Esophagus (tissue), 2 donors: ENCODE measurements around the gene DNAJC3. TPM values are rescaled to one million over a fixed set of nuclear protein-coding genes. Genes with fewer than 3 reads are reported as not detected.
"Not testable (repeated sequence)": the region's sequence is repeated elsewhere in the genome, so short reads cannot be mapped to it uniquely, and the experiment has no call there.

Experiments used
- H3K27ac ChIP-seq, 2 donors: one replicate each; pipeline ENCODE4 v1.5.1; 2013; ENCODE audit warnings: low read depth in 2 of 2, mild to moderate bottlenecking in 2 of 2, inconsistent platforms in 1 of 2, low read length in 1 of 2, moderate library complexity in 1 of 2
- H3K27me3 ChIP-seq, 2 donors: one replicate each; pipeline ENCODE4 v1.6.1; 2013; ENCODE audit warnings: low read length in 2 of 2, control low read depth in 1 of 2, mild to moderate bottlenecking in 1 of 2; ENCODE audit not compliant: insufficient read depth in 2 of 2, control insufficient read depth in 1 of 2
- H3K36me3 ChIP-seq, 2 donors: one replicate each; pipeline ENCODE4 v1.6.1; 2013; ENCODE audit warnings: low read length in 1 of 2; ENCODE audit not compliant: control insufficient read depth in 2 of 2, insufficient read depth in 2 of 2
- H3K4me1 ChIP-seq, 2 donors: one replicate each; pipeline ENCODE4 v1.6.1; 2013; ENCODE audit warnings: low read length in 1 of 2; ENCODE audit not compliant: control insufficient read depth in 2 of 2, insufficient read depth in 2 of 2
- H3K4me3 ChIP-seq, 2 donors: one replicate each; pipeline ENCODE4 v1.5.1; 2013; ENCODE audit warnings: low read length in 2 of 2, mild to moderate bottlenecking in 2 of 2, low read depth in 1 of 2, moderate library complexity in 1 of 2
- H3K9me3 ChIP-seq, 2 donors: one replicate each; pipeline ENCODE4 v1.6.1; 2013; ENCODE audit warnings: mild to moderate bottlenecking in 2 of 2, low read depth in 1 of 2, low read length in 1 of 2, moderate library complexity in 1 of 2; ENCODE audit not compliant: control insufficient read depth in 2 of 2, insufficient read depth in 1 of 2
- WGBS, 2 donors: extraction: QIAGEN DNeasy Blood & Tissue Kit; methylation state at CpG; one replicate each; pipeline ENCODE4 v1.1.7; 2013; 5-methylcytosine and 5-hydroxymethylcytosine counted together
- polyA plus RNA-seq, 2 donors: library from polyadenylated mRNA; stranded (reverse); fragments of 200-250 nt; gene quantifications; one replicate each; pipeline ENCODE4 v1.2.3, GENCODE V29; 2013
- donor health status: healthy with polysubstance abuse.
- donor health status: Bipolar disorder and iron deficiency.

DNAJC3 gene
- polyA plus RNA-seq, 2 donors: 7.0 to 8.9 TPM

DNA sequence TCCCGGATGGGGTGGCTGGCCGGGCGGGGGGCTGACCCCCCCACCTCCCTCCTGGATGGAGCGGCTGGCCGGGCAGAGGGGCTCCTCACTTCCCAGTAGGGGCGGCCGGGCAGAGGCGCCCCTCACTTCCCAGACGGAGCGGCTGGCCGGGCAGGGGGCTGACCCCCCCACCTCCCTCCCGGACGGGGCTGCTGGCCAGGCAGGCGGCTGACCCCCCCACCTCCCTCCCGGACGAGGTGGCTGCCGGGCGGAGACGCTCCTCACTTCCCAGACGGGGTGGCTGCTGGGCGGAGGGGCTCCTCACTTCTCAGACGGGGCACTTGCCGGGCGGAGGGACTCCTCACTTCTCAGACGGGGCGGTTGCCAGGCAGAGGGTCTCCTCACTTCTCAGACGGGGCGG lies 14.0 kb downstream of the DNAJC3 start:
- 99 to 100% methylated on average over 16 to 28 of the region's 28 CpGs for WGBS, 2 donors
- H3K9me3 ChIP-seq: not testable (repeated sequence)

DNA sequence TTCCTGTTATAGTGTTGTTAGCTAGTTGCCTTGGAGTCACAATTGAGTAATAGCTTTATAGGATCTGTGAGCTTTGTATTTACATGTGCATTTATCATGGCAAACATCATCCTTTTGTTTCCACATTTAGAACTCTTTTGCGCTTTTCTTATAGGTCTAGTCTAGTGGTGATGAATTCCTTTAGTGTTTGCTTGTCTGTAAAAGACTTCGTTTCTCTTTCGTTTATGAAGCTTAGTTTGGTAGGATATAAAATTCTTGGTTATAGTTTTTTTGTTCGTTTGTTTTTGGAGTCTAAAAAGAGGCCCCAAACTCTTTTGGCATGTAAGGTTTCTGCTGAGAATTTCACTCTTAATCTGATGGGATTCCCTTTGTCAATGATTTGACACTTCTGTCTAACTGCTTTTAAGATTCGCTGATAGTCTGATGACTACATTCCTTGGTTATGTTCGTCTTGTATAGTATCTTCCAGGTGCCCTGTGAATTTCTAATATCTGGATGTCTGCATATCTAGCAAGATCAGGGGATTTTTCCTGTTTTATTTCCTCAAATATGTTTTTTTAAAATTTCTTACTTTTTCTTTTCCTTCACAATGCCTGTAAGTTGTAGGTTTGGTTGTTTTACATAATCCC lies 20.2 kb downstream of the DNAJC3 start:
- Histone ChIP-seq H3K4me1 (peaks cover 4% of the 10 kb centered on the region in 2 donors), H3K27ac (no peak overlapping the region)
- 93% methylated on average over 6 of the region's 6 CpGs for WGBS, 2 donors

More for the DNA sequence above, 14.0 kb downstream of the DNAJC3 start:
- not testable (repeated sequence) for H3K4me1 ChIP-seq, H3K4me3 ChIP-seq, H3K27ac ChIP-seq, H3K27me3 ChIP-seq, H3K36me3 ChIP-seq

GRCh38 chr13:95698047-95698749 lies 21.3 kb downstream of the DNAJC3 start:
- H3K4me3 ChIP-seq: no peak overlapping the region
- H3K4me1 ChIP-seq: peaks cover 4% of the 10 kb centered on the region in 2 donors
- H3K27me3 ChIP-seq: no peaks in the 10 kb centered on the region
- 80 to 89% methylated on average over 5 of the region's 5 CpGs for WGBS, 2 donors
- H3K9me3 ChIP-seq: no peaks in the 10 kb centered on the region
- no peak overlapping the region for H3K27ac ChIP-seq
- H3K36me3 ChIP-seq: no peaks in the 10 kb centered on the region

More for the DNA sequence above, 20.2 kb downstream of the DNAJC3 start:
- H3K27me3 ChIP-seq: no peaks in the 10 kb centered on the region
- no peaks in the 10 kb centered on the region for H3K36me3 ChIP-seq
- no peak overlapping the region for H3K4me3 ChIP-seq
- H3K9me3 ChIP-seq: no peaks in the 10 kb centered on the region

DNA sequence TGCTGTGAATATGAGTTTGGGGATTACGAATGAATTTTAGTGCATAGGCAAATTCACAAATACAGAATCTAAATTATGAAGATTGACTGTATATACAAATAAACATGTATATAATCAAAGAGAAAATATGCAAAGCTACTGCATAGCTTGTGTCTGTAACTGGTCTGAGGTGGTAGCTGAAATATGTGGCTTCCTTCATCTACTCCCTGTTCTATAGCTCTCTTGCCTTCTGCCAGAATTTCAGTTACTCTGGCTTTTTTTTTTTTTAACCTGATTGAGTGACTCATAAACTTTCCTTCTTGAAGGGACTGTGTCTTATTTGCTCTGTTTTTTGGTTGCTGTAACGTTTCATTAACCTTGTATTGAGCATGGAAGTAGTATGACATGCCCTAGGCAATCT lies 26.6 kb downstream of the DNAJC3 start:
- no peak overlapping the region for H3K27ac ChIP-seq
- no peaks in the 10 kb centered on the region for H3K27me3 ChIP-seq
- H3K36me3 ChIP-seq: no peaks in the 10 kb centered on the region
- WGBS, 2 donors: 67 to 73% methylated on average over 2 of the region's 2 CpGs
- H3K9me3 ChIP-seq: no peaks in the 10 kb centered on the region
- H3K4me1 ChIP-seq: peaks cover 0 to 4% of the 10 kb centered on the region in 2 donors
- H3K4me3 ChIP-seq: no peak overlapping the region

DNA sequence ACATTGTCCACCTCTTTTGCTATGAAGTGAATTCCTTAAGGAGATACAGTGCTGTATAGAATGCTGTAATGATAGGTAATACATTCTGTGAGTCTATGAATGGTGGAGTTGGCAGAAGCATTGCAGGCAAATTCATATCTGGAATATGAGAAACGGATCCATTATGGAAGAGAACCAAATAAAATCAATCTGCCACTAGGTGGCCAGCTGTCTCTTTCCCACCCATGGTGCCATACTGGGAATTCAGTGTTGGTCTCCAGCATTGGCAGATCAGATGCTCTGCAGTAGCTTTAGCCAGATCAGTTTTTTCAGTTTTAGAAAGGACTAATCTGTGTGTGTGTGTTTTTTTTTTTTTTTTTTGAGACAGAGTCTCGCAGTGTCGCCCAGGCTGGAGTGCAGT lies 27.6 kb downstream of the DNAJC3 start:
- Histone ChIP-seq H3K4me1 (peaks cover 0 to 4% of the 10 kb centered on the region in 2 donors), H3K9me3 (no peaks in the 10 kb centered on the region), H3K27me3 (no peaks in the 10 kb centered on the region), H3K27ac (no peak overlapping the region), H3K4me3 (no peak overlapping the region), H3K36me3 (no peaks in the 10 kb centered on the region)
- WGBS, 2 donors: 74 to 97% methylated on average over 3 of the region's 3 CpGs

DNA sequence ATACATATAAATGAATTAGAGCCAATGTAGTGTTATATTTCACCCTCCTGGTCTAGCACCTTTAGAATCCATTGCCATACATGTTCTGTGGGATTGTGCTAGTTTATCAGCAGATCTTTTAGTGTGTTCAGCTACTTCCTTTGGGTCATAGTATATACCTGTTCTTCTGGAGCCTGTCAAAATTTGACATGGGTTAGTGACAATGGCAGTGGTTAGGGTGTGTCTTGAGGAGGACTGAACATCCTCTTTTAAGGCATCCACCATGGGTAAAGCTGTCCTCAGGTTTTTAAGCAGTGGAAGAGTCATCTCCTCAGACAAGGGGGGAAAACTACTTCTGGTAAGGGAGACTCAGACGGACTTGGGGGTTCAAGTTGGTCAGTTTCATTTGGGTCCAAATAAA lies 29.4 kb downstream of the DNAJC3 start:
- Histone ChIP-seq H3K4me1 (peaks cover 0 to 4% of the 10 kb centered on the region in 2 donors), H3K27me3 (no peaks in the 10 kb centered on the region), H3K9me3 (no peaks in the 10 kb centered on the region), H3K36me3 (no peaks in the 10 kb centered on the region), H3K4me3 (no peak overlapping the region), H3K27ac (no peak overlapping the region)
- 92 to 95% methylated on average over 1 of the region's 1 CpG for WGBS, 2 donors

GRCh38 chr13:95707035-95707434 lies 30.1 kb downstream of the DNAJC3 start:
- Histone ChIP-seq H3K4me3 (no peak overlapping the region), H3K27me3 (no peaks in the 10 kb centered on the region), H3K9me3 (no peaks in the 10 kb centered on the region), H3K4me1 (peaks cover 0 to 4% of the 10 kb centered on the region in 2 donors), H3K36me3 (no peaks in the 10 kb centered on the region), H3K27ac (no peak overlapping the region)
- WGBS, 2 donors: 89 to 95% methylated on average over 4 of the region's 4 CpGs

DNA sequence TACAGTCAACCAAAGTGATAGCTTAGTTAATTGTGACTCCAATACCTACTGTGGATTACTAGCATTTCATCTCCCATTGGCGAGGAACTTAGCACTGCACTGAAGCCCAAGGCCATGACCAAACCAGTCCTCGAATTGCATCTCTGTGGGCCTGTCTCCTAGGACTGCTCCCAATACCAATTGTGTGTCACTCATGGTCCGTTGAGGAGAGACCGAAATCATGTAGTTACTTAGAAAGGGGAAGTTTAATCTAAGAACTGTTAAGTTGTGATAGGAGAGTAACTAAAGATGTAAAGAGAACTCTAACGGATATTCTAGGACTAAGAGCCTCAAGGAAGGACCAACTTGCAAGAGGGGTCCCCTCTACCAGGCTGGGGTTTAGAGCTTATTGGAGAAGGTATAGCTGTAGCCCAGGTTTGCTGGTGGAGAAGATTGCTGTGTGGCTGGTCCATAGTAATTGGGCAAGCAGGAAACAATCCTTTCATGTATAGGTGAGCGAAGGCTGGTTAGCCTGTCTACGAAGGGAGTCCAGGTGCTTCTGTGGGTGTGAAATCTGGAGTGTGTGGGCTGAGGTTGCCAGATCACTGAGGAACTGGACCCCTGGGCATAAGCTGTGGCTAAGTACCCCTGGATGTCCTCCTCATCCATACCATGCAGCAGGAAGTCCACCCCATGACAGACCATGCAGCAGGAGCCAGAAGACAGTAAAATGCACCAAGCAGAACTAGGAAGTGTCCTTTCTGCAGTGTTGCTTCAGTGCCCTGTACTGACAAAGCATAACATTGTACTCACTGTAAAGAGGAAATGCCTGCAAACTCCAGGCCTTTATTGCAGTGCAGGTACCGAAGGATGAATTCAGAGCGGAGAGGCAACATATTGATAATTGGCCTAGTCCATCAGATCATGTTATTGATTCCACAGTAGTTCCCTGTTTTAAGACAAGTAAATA lies 30.8 kb downstream of the DNAJC3 start:
- H3K27ac ChIP-seq: no peak overlapping the region
- no peaks in the 10 kb centered on the region for H3K27me3 ChIP-seq
- peaks cover 0 to 4% of the 10 kb centered on the region in 2 donors for H3K4me1 ChIP-seq
- H3K4me3 ChIP-seq: no peak overlapping the region
- 91 to 94% methylated on average over 9 of the region's 9 CpGs for WGBS, 2 donors
- no peaks in the 10 kb centered on the region for H3K9me3 ChIP-seq
- H3K36me3 ChIP-seq: no peaks in the 10 kb centered on the region

GRCh38 chr13:95708391-95708774 lies 31.4 kb downstream of the DNAJC3 start:
- Histone ChIP-seq H3K4me3 (no peak overlapping the region), H3K4me1 (peaks cover 0 to 4% of the 10 kb centered on the region in 2 donors), H3K36me3 (no peaks in the 10 kb centered on the region), H3K27ac (no peak overlapping the region), H3K27me3 (no peaks in the 10 kb centered on the region), H3K9me3 (no peaks in the 10 kb centered on the region)
- 90 to 91% methylated on average over 5 of the region's 5 CpGs for WGBS, 2 donors
